GM18520 (cell line): Measurements from ENCODE around the gene FETUB.

Source experiments
- ATAC-seq: cut with Tn5 transposase; IDR thresholded peaks from one replicate; pipeline ENCODE4 v1.9.1; 2021; ENCODE audit not compliant: unreplicated experiment

Gene FETUB, protein sequence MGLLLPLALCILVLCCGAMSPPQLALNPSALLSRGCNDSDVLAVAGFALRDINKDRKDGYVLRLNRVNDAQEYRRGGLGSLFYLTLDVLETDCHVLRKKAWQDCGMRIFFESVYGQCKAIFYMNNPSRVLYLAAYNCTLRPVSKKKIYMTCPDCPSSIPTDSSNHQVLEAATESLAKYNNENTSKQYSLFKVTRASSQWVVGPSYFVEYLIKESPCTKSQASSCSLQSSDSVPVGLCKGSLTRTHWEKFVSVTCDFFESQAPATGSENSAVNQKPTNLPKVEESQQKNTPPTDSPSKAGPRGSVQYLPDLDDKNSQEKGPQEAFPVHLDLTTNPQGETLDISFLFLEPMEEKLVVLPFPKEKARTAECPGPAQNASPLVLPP

DNA sequence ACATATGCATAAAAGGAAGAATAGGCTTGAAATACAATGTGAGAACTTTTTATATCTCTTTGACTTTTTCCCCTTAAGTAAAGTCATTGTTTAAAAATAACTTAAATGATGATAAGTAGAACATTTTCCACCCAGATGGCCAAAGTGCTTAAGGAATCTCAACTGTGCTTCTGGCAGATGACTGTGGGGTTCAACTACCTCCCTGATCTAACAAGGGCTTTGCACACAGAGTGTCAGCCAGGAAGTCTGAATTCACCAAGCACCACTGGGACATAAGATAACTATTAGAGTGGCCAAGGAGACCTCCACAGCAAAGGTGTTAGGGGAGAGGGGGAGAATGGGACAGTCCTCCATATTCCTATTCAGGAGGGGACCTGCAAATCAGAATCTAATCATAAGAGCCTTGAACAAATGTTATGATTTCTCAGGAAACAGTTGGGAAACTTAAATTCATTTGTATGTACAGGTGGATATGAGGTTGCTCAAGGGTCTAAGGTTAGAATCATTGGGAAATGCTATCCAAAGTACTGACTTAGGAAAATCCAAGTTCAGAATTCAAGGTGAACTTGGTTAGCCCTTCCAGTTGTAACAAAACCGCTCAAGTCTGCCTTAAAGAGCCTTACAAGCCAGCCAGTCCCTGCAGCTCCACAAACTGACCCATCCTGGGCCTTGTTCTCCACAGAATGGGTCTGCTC, at the start of gene FETUB:
Gene FETUB (plus strand): TSS at position 622 of the 695 bp plus-strand sequence. CDS start 62 bp downstream, at position 684.
- no peak for ATAC-seq

DNA sequence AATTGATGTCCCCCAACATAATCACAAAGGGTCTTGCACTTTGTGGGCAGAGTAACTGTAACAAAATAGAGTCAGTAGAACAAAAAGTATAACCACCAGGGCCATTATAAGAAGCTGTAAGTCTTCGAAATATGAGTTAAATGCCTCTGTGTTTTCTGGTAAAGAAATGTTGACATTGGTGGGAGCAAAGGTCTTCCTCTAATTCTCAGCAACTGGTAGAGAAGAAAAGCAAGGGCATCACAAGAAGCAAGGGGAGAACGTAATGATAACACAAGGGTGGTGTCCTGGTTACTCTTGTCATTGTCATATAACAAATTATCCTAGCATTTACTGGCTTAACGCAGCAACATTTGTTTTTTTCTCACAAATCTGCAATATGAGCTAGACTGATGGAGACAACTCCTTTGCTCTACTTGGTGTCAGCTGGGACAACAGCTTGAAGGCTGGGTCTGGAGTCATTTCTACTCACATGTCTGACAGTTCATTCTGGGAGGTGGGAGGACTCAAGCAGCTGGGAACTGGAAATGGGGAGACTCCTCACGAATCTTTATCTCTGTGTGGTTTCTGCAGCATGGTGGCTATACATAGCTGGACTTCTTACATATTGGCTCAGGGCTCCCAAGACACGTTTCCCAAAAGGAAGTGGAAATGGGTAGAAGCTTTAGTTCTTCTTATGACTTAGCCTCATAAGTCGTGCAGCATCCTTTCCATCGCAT, 49.5 kb upstream of the FETUB start:
- ATAC-seq = no peak

DNA sequence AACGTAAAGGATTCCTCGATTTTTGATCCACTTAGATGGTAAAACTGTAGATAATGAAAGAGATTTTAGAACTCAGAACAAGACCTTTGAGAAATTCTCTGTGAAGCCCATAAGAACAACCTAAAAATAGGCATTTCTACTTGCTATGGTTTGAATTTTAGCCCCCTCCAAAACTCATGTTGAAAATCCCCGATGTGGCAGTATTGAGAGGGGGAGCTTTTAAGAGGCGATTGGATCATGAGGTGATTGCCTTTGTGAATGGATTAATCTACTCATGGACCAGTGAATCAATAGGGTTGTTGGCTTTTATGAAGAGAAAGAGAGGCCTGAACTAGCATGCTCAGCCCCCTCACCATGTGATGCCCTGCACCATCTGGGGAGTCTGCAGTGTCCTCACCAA, 47.5 kb upstream of the FETUB start:
- no peak for ATAC-seq

DNA sequence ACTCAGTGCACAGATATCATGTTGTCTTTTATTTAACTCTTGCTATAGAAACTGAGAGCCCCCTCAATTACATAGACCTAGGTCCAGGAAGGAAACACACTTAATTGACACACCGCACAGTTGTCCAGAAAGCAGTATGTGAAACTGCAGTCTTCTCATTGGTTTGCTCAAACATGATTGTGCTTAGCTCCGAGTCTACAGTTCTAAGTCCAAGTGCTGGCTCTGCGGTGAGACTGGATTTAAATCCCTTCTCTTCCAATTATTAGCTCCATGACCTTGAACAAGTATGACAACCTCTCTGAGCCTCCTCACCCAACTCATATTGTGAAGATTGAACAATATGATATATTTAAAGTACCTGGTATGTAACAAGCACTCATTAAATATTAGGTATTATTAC, 46.3 kb upstream of the FETUB start:
- ATAC-seq = no peak

DNA sequence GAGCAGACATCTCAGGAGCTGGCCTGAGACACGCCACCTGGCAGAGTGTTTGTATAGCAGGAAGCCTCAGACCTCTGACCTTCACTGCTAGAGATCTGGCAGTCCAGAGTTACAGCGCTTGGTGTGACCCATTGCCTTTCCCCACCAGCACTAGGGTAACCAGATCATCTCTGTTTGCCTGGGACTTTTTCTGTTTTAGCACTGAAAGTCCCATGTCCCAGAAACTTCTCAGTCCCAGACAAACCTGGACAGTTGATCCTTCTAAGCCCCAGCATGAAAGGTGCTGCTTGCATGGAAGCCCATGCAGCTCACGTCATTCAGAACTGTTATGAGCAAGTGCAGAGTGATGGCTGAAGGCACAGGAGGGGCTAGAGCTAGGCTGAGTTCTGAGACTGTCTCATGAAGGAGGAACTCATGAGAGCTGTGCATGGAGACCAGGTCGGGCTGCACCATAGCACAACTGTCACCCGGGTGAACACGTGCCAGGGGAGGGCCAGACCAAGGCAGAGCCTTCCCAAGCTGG, 45.5 kb upstream of the FETUB start:
- no peak for ATAC-seq

DNA sequence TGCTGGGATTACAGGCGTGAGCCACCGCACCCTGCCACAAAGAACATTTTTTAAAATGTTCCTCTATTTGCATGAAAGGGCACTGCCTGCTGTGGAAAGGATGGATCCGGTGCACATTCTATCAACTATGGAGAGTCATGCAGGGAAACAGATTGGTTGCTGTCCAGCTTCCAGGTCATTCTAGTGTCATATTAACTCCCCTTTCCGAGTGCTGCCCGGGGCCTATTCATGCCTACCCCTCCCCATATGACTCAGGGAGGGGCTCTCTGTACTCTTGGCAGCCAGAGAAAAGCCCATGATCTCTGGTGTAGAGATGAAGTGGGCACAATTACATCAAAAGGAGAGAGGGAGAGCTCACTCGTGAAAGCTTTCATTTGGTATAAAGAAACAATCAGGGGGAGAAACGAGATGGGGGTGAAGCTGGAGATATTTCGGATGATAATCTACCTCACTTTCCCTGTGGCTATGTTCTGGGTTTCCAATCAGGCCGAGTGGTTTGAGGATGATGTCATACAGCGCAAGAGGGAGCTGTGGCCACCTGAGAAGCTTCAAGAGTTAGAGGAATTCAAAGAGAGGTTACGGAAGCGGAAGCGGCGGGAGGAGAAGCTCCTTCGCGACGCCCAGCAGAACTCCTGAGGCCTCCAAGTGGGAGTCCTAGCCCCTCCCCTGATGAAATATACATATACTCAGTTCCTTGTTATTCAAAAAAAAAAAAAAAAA, 43.5 kb upstream of the FETUB start:
- no peak for ATAC-seq

DNA sequence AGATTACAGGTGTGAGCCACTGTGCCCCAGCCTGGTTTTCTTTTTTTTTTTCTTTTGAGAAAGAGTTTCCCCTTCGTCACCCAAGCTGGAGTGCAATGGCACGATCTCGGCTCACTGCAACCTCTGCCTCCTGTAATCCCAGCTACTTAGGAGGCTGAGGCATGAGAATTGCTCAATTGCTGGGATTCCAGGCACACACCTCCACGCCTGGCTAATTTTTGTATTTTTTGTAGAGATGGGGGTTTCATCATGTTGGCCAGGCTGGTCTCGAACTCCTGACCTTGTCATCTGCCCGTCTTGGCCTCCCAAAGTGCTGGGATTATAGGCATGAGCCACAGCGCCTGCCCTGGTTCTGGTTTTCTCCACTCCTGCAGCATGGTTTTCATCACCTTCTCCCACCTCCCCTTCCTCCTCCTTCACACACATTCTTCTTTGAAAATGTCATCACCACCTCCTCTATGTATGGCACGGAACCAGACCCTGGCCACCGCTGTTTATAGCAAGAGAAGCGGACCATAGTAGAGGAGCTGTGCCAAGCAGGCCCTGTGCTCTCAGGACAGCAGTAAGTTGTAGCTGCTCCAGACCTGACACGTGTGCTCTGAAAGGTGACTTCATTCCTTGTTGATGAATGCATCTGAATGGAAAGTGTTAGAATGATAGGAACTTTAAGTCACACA, 42.0 kb upstream of the FETUB start:
- no peak for ATAC-seq

DNA sequence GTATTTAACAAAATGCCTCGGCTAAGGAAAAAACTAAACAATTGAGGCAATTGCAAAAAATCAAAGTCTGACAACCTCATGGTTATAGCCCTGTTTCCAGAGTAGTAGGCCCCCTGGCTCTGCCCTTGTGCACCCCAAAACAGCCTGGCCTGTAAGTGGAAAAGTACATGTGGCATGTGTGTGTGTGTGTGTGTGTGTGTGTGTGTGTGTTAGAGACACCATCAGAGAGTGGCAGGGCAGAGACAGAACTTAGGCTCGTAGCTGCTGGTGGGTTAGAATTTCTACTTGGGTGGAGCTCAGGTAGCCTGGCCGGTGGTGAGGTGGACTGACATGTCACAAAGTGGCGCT, 41.4 kb upstream of the FETUB start:
- ATAC-seq = no peak

DNA sequence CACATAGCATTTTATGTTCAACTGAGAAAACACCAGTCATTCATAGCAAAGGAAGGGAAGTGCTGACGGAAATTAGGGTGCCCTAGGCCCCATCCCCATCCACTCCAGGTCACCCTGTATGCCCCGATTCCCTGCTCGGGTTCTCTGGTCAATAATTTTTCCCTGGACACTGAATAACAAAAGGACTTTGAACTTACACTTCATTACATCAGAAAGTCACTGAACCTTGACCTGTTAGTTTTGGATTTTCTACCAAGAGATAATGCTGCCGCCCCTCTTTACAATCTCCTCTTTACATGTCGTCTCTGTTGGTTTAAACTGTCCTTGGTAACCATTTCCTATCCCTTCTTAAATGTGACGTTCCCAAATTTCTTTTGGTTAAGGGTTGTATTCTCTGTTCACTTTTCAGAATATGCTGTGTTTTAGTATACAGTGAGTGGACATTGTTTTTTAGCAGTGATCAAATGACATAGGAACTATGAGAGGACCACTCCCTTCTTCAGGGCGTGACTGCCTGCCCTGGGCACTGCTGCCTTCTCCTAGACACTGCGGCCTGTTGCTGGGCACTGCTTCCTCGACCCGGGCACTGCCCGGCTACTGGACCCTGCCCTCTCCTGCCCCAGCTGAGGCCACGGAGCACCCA, 40.9 kb upstream of the FETUB start:
- no peak for ATAC-seq

DNA sequence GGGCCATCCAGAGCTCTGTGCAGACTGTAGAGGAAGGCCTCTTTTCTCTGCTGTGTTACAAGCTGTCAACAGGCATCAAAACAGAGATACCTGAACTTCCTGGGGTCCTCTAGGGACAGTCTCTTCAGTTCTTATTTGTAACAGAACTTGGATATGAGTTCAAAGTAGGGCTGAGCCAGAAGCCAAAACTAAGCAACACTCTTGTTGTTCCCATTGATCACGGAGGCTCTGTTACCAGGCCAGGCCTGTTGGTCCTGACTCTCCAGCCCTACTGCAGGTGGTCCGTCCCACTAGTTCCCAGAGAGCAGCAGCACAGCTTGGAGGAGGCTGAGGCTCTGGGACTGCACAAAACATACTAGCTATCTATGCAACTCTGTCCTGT, 40.4 kb upstream of the FETUB start:
- ATAC-seq = no peak

DNA sequence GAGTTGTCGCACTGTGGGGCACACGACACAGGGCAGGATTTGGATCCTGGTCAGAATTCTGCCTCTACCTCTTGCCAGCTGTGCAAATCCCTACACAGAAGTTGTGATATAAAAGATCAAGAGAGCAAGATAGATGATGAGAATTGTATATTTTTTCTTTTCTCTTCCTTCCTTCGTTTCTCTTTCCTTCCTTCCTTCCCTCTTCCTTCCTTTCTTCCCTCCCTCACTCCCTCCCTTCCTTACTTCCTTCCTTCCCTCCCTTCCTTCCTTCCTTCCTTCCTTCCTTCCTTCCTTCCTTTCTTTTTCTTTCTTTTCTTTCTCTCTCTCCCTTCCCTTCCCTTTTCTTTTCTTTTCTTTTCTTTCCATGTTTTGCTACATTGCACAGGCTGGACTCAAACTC, 39.3 kb upstream of the FETUB start:
- no peak for ATAC-seq

DNA sequence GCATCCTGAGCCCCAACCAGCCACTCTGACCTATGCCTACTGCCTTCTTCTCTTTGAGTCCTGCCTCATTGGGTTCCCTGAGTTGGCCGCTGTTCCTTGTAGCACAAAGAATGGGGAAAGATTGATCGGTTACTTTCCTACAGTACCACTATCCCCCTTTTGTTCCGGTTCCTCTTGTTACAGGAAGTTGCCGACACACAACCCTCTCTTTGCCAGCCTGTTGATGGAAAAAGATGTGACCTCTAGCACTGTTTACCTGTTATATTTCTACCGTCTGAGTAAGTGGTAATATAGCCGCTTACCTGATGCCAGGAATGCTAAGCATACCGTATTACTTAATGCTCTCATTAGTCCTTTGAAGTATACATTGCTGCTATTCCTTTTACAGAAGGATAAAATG, 37.0 kb upstream of the FETUB start:
- no peak for ATAC-seq

DNA sequence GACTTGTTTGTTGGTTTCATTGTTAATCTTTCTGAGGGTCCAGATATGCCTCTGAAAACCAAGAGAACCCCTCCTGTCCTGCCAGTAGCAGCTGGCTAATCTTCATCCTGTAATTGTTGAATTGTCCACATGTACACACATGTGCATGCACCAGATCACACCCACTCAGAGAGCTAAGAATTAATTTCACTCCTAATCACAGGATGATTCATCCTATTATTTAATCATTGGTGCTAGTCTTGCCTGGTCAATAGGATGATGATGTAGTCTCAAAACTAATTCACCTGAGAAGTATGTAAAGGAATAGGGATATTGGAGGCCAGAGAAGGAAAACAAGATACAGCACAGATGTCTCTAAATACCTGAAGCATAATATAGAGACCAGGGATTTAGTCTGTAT, 35.1 kb upstream of the FETUB start:
- ATAC-seq = no peak

DNA sequence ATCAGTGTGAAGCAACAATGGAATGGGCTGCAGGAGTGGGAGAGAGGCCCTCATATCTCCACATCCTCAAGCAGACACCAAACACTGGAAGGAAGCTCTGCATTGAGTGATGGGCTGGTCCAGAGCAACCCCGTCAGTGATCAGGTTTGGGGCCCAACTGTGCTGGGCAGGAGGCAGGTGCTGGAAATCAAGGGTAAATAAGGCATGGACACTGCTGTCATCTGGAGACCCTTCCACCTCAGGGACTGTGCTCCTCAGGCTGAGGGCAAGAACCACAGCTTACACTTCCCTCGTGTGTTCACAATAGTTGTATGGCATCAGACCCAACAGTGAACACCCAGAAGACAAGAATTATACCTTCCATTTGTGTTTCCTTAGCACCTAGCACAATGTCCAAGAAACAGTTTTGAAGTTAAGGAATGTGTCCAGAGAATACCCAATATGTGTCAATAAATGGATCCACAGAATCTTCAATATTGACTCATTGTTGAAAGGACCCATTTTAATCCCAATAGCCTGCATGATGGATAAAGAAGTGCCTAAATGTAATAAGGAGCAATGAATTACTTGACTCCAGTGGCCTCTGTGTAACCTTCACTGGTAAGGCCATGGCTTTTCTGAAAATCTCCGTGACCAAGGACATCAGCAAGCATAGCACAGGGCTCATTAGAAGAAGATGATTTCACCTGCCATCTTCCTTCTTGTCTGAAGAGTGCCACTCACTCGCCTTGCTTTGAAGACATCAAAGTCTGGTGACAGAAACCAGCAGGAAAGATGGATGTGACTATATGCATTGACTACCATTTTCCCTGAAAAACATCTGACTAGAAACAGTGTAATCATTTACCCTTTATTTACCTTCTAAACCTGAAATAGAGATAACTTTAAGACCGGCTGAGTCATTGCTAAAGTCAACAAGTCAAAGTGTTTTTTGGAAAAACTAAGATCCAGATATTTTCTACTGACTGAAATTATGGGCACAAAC, 34.3 kb upstream of the FETUB start:
- no peak for ATAC-seq

DNA sequence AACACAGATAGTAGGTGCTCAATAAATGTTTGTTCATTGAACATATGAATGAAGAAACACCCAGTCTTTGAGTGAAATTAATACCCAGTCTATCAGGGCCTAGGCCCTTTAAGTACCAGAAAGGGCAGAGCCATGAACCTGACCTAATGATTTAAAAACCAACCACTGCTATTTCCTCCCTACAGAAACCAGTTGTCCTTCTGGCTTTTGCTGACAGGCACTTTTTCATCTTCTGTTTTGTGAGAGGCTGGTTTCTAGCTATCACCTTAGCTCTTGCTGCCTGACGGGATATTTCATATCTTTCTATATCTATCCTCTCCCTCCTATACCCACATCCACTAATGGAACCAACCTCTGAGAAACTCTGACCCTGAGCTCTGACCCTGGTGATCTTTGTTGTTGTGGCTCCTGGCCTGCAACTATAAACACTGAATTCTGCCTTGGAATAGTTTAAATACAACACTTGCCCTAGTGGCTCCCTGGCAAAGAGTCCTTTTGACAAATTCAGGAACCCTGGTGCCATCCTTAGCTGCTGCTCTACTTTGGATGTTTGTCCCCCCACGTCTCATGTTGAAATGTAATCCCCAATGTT, 31.5 kb upstream of the FETUB start:
- no peak for ATAC-seq

DNA sequence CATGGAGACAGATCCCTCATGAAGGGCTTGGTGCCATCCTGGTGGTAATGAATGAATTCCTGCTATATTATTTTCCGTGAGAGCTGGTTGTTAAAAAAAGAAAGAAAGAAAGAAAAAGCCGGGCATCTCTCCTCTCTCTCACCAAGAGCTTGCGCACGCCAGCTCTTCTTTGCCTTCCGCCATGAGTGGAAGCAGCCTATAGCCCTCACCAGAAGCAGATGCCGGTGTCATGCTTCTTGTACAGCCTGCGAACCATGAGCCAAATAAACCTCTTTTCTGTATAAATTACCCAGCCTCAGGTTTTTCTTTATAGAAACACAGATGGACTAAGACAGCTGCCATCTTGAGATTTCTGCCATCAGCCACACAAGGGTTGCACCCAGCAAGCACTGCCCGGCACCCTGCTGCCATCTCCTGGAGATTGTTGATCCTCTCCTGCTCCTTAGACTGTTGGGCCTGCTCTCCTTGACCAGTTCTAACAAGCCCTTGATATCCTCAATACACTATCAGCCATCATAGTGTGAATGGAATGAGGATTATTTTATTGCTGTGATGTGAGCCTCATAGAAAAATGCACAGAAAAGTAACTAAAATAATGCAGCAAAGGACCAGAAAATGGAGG, 30.8 kb upstream of the FETUB start:
- no peak for ATAC-seq

DNA sequence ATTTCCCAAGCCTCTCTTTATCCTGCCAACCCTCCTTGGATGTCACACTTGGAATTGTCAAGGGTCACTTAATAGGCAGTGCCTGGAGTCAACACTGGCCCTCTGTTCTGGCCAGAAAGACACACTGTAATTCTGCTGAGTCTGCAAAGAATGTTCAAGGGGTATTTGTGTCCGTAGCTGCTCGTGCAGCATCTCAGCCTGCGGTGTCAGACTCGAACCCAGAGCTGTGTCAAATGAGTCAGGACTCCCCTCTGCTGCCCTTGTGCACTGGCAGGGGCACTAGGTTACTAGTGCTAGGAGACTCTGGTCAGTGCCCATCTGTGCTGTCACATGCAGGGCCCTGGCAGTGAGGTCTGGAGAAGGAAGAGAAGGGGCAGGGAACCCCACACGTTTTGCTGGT, 28.1 kb upstream of the FETUB start:
- ATAC-seq = no peak
